K562 (cell line): ENCODE measurements around the gene LRP1B. TPM values are rescaled to one million over a fixed set of nuclear protein-coding genes. Genes with fewer than 3 reads are reported as not detected.

ENCODE experiments used
- ATAC-seq: fragments of 200-7000 bp; cut with Tn5 transposase; 3 replicates; pipeline ENCODE4 v1.9.1; 2020; ENCODE audit warnings: moderate library complexity
- BruUV-seq: library from RNA; stranded (reverse); fragments of 400-500 nt; replicated peaks from 2 replicates; lab custom pipeline; 2021; lab: Mats Ljungman, UMichigan
- CTCF ChIA-PET: fragments of 300-600 bp; formaldehyde crosslinking; extraction: SDS; loops from one replicate; lab custom pipeline; 2021; ENCODE audit warnings: low intra/inter-chr PET ratio; lab: Yijun Ruan, JAX
- POLR2A ChIA-PET: fragments of 300-600, 350-650 bp; sonication (Branson Sonifier 250); formaldehyde crosslinking; extraction: SDS; loops from one replicate; lab custom pipeline; 2021; ENCODE audit warnings: antibody characterized with exemption, inconsistent platforms; lab: Yijun Ruan, JAX
- DNase-seq, 4 experiments: peaks; one replicate each; pipeline versions ENCODE4 v3.0.0 to v3.0.0-alpha.2; 2011 to 2018; ENCODE audit warnings: low spot score in 3 of 4, mixed read lengths in 3 of 4; ENCODE audit errors: extremely low read depth in 1 of 4
- FAIRE-seq: peaks from 2 replicates; lab custom pipeline; 2011; peaks lifted over from hg19 to GRCh38; lab: Jason Lieb, UNC
- H2AFZ ChIP-seq: 2 replicates; pipeline ENCODE4 v1.6.0; 2011; ENCODE audit warnings: low read depth, low read length, control low read depth, inconsistent platforms
- H3K27ac ChIP-seq: fragments of 200-600 bp; 3 replicates; pipeline ENCODE4 v1.8.0; 2011; ENCODE audit warnings: low read depth, mild to moderate bottlenecking, control low read depth, inconsistent platforms, low read length, moderate library complexity, mixed read lengths; ENCODE audit errors: extremely low read depth
- H3K27me3 ChIP-seq, 2 experiments: fragments of 300-600 bp in 1 of 2; 2 replicates in 1 of 2; 3 replicates in 1 of 2; pipeline versions ENCODE4 v1.6.0 to v1.8.0; 2011; ENCODE audit warnings: inconsistent platforms in 2 of 2, low read length in 2 of 2, mild to moderate bottlenecking in 1 of 2, mixed read lengths in 1 of 2, moderate library complexity in 1 of 2; ENCODE audit not compliant: control insufficient read depth in 2 of 2, insufficient read depth in 2 of 2
- H3K36me3 ChIP-seq: fragments of 300-600 bp; 3 replicates; pipeline ENCODE4 v1.8.0; 2011; ENCODE audit warnings: mild to moderate bottlenecking, low read length, inconsistent platforms; ENCODE audit not compliant: control insufficient read depth, insufficient read depth
- H3K4me1 ChIP-seq, 2 experiments: fragments of 200-600 bp in 1 of 2; replicated peaks in 1 of 2; 2 replicates in 1 of 2; 3 replicates in 1 of 2; pipeline versions ENCODE4 v1.5.1 to v1.8.0; 2011; ENCODE audit warnings: inconsistent platforms in 2 of 2, low read length in 2 of 2, mild to moderate bottlenecking in 1 of 2, mixed read lengths in 1 of 2, moderate library complexity in 1 of 2; ENCODE audit not compliant: control insufficient read depth in 2 of 2, insufficient read depth in 2 of 2
- H3K4me2 ChIP-seq: 2 replicates; pipeline ENCODE4 v1.6.1; 2011; ENCODE audit warnings: low read length, control low read depth, inconsistent platforms, mixed read lengths; ENCODE audit not compliant: insufficient read depth
- H3K4me3 ChIP-seq: fragments of 200-600 bp; sonication (generic), shearing (Covaris generic); 2 replicates; pipeline ENCODE4 v1.5.1; 2016; ENCODE audit warnings: control low read depth, inconsistent platforms
- H3K79me2 ChIP-seq: fragments of 200-600 bp; 3 replicates; pipeline ENCODE4 v1.8.0; 2011; ENCODE audit warnings: low read length, inconsistent platforms; ENCODE audit not compliant: control insufficient read depth, insufficient read depth
- H3K9ac ChIP-seq, 2 experiments: 2 replicates each; pipeline versions ENCODE4 v1.6.0 to v1.6.1; 2011; ENCODE audit warnings: low read depth in 2 of 2, low read length in 2 of 2, control low read depth in 1 of 2, inconsistent platforms in 1 of 2, mild to moderate bottlenecking in 1 of 2, mixed read lengths in 1 of 2; ENCODE audit not compliant: insufficient read depth in 1 of 2
- H3K9me1 ChIP-seq: one replicate; pipeline ENCODE4 v1.6.0; 2011; ENCODE audit warnings: inconsistent platforms, mild to moderate bottlenecking, low read length, moderate library complexity; ENCODE audit not compliant: control insufficient read depth, insufficient read depth
- H3K9me3 ChIP-seq: replicated peaks from 2 replicates; pipeline ENCODE4 v1.5.1; 2011; ENCODE audit warnings: low read depth, low read length, inconsistent platforms; ENCODE audit not compliant: control insufficient read depth, insufficient read depth
- H4K20me1 ChIP-seq: replicated peaks from 2 replicates; pipeline ENCODE4 v1.6.1; 2011; ENCODE audit warnings: low read length, inconsistent platforms, mixed read lengths; ENCODE audit not compliant: control insufficient read depth, insufficient read depth
- CBFA2T3 ChIP-seq: fragments of 450-650 bp; IDR thresholded peaks from 2 replicates; pipeline ENCODE4 v1.6.1; 2017
- CHCHD3 ChIP-seq: fragments of 250-450 bp; sonication (Bioruptor Pico); IDR thresholded peaks from 2 replicates; pipeline ENCODE4 v2.1.2; 2022; ENCODE audit warnings: mild to moderate bottlenecking
- HDAC8 ChIP-seq: fragments of 450-650 bp; IDR thresholded peaks from 2 replicates; pipeline ENCODE4 v1.6.1; 2016; ENCODE audit warnings: mild to moderate bottlenecking, missing genetic modification characterization, moderate library complexity, missing compliant biosample characterization
- HMG20B ChIP-seq: fragments of 250-450 bp; sonication (Bioruptor Pico); IDR thresholded peaks from 2 replicates; pipeline ENCODE4 v1.5.0; 2021; ENCODE audit warnings: mild to moderate bottlenecking
- ILF3 ChIP-seq: fragments of 450-650 bp; IDR thresholded peaks from 2 replicates; pipeline ENCODE4 v1.6.1; 2018; ENCODE audit warnings: antibody characterized with exemption, mild to moderate bottlenecking, moderate library complexity, borderline replicate concordance
- MXI1 ChIP-seq: IDR thresholded peaks from 2 replicates; pipeline ENCODE4 v1.6.1; 2011; ENCODE audit warnings: low read depth, mild to moderate bottlenecking, improper control_type of control experiment, low read length
- PHTF2 ChIP-seq: fragments of 250-450 bp; sonication (Bioruptor Pico); IDR thresholded peaks from 2 replicates; pipeline ENCODE4 v1.5.0; 2021; ENCODE audit warnings: mild to moderate bottlenecking
- SMARCA4 ChIP-seq: fragments of 450-650 bp; IDR thresholded peaks from 2 replicates; pipeline ENCODE4 v1.6.1; 2016
- TGIF2 ChIP-seq: sonication (generic); formaldehyde crosslinking; IDR thresholded peaks from 2 replicates; pipeline ENCODE4 v1.8.1; 2022; ENCODE audit warnings: mild to moderate bottlenecking, missing genetic modification reagents, moderate library complexity
- THAP7 ChIP-seq: fragments of 250-450 bp; sonication (Bioruptor Pico); IDR thresholded peaks from 2 replicates; pipeline ENCODE4 v1.5.0; 2021
- XRCC5 ChIP-seq: fragments of 200-400 bp; formaldehyde crosslinking; IDR thresholded peaks from 2 replicates; pipeline ENCODE4 v1.6.1; 2017; ENCODE audit warnings: low read depth, mild to moderate bottlenecking, low read length
- ZNF146 ChIP-seq: IDR thresholded peaks from one replicate; pipeline ENCODE4 v1.6.1; 2018; ENCODE audit warnings: missing compliant biosample characterization; ENCODE audit not compliant: unreplicated experiment
- ZNF274 ChIP-seq: IDR thresholded peaks from 2 replicates; pipeline ENCODE4 v1.6.1; 2011; ENCODE audit warnings: low read depth, mild to moderate bottlenecking, low read length, moderate library complexity, borderline replicate concordance
- ZSCAN32 ChIP-seq: fragments of 450-650 bp; formaldehyde crosslinking; IDR thresholded peaks from 2 replicates; pipeline ENCODE4 v1.4.0; 2020; ENCODE audit warnings: mild to moderate bottlenecking, moderate library complexity
- WGBS: fragments of 100-300 bp; shearing (Covaris generic); methylation state at CpG from one replicate; pipeline ENCODE4 v1.1.6; 2016; ENCODE audit warnings: low coverage, mixed read lengths; ENCODE audit not compliant: insufficient coverage; ENCODE audit errors: missing lambda C conversion rate; 5-methylcytosine and 5-hydroxymethylcytosine counted together
- in situ Hi-C: fragments of 300-500 bp; cut with MboI; formaldehyde crosslinking; loops from 4 replicates; pipeline ENCODE4 v1.15.0; 2018; ENCODE audit warnings: inconsistent platforms, mixed read lengths
- intact Hi-C: fragments of 100-400 bp; cut with micrococcal nuclease; formaldehyde crosslinking; loops from 2 replicates; pipeline ENCODE4 v1.14.2; 2022
- polyA plus RNA-seq, 8 experiments: library from polyadenylated mRNA; depleted of rRNA in 4 of 8; stranded (reverse) in 5 of 8; unstranded in 3 of 8; fragments of >200 nt; fragmentation: Nextera tagmentation in 2 of 8; fragmentation: Illumina TruSeq in 1 of 8; extraction: Ambion mirVana in 2 of 8; extraction: Trizol in 1 of 8; gene quantifications; 2 replicates each; pipeline versions ENCODE4 v1.2.1 to v1.2.3, GENCODE V29; 2011 to 2014; ENCODE audit warnings: inconsistent platforms in 1 of 8, missing spikeins in 1 of 8
- total RNA-seq, 7 experiments: library from RNA; depleted of rRNA in 6 of 7; stranded (reverse); fragments of >200 nt in 6 of 7; fragmentation: Illumina TruSeq in 2 of 7; extraction: Trizol in 2 of 7; gene quantifications; 2 replicates each; pipeline versions ENCODE4 v1.2.1 to v1.2.3, GENCODE V29; 2011 to 2021; ENCODE audit warnings: low replicate concordance in 1 of 7
- TF ChIP-seq, protein P1 (sequence below): sonication (generic); formaldehyde crosslinking; IDR thresholded peaks from 2 replicates; pipeline ENCODE4 v1.8.0; 2022; ENCODE audit warnings: mild to moderate bottlenecking, missing genetic modification reagents
- TF ChIP-seq, protein P2 (sequence below): fragments of 450-650 bp; IDR thresholded peaks from 2 replicates; pipeline ENCODE4 v1.6.1; 2016; ENCODE audit warnings: antibody characterized with exemption
- TF ChIP-seq, protein P3 (sequence below): fragments of 450-650 bp; conservative IDR thresholded peaks from 2 replicates; pipeline ENCODE4 v1.6.1; 2016; ENCODE audit warnings: missing genetic modification characterization, low read depth, mild to moderate bottlenecking, missing compliant biosample characterization, moderate library complexity

The LRP1B gene
- total and polyA plus RNA-seq, 9 of the 15 experiments (the other 6 are each of a cell fraction or from before 2014, with no cell fraction given) = not detected

GRCh38 chr2:140376686-140377085, 1754.1 kb downstream of the LRP1B start:
- H3K9ac ChIP-seq = no peak overlapping the region
- no peaks in the 10 kb centered on the region for H3K36me3 ChIP-seq
- WGBS = 0% methylated on average over 5 of the region's 5 CpGs
- no peaks in the 10 kb centered on the region for H3K27me3 ChIP-seq
- H2AFZ ChIP-seq = no peak overlapping the region
- DNase-seq (no peak), FAIRE-seq (no peak), ATAC-seq (no peak)
- H3K27ac ChIP-seq = no peak overlapping the region
- CTCF ChIA-PET = no interaction called here
- H3K4me3 ChIP-seq = no peak overlapping the region
- in situ Hi-C loops = no loop called here
- intact Hi-C loops = no loop called here
- no peaks in the 10 kb centered on the region for H3K4me1 ChIP-seq
- H4K20me1 ChIP-seq = no peaks in the 10 kb centered on the region
- no peaks in the 10 kb centered on the region for H3K9me3 ChIP-seq
- TF ChIP-seq PHTF2 (CRISPR knock-in tag) (no peak), TGIF2 (no peak), CHCHD3 (CRISPR knock-in tag) (no peak), MXI1 (no peak), THAP7 (CRISPR knock-in tag) (no peak), HMG20B (CRISPR knock-in tag) (no peak), SMARCA4 (no peak), HDAC8 (tag) (no peak), CBFA2T3 (no peak), ILF3 (no peak), ZNF274 (no peak), ZNF146 (CRISPR knock-in tag) (no peak), XRCC5 (no peak), ZSCAN32 (CRISPR knock-in tag) (no peak)
- TF ChIP-seq, protein P1, sequence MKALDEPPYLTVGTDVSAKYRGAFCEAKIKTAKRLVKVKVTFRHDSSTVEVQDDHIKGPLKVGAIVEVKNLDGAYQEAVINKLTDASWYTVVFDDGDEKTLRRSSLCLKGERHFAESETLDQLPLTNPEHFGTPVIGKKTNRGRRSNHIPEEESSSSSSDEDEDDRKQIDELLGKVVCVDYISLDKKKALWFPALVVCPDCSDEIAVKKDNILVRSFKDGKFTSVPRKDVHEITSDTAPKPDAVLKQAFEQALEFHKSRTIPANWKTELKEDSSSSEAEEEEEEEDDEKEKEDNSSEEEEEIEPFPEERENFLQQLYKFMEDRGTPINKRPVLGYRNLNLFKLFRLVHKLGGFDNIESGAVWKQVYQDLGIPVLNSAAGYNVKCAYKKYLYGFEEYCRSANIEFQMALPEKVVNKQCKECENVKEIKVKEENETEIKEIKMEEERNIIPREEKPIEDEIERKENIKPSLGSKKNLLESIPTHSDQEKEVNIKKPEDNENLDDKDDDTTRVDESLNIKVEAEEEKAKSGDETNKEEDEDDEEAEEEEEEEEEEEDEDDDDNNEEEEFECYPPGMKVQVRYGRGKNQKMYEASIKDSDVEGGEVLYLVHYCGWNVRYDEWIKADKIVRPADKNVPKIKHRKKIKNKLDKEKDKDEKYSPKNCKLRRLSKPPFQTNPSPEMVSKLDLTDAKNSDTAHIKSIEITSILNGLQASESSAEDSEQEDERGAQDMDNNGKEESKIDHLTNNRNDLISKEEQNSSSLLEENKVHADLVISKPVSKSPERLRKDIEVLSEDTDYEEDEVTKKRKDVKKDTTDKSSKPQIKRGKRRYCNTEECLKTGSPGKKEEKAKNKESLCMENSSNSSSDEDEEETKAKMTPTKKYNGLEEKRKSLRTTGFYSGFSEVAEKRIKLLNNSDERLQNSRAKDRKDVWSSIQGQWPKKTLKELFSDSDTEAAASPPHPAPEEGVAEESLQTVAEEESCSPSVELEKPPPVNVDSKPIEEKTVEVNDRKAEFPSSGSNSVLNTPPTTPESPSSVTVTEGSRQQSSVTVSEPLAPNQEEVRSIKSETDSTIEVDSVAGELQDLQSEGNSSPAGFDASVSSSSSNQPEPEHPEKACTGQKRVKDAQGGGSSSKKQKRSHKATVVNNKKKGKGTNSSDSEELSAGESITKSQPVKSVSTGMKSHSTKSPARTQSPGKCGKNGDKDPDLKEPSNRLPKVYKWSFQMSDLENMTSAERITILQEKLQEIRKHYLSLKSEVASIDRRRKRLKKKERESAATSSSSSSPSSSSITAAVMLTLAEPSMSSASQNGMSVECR (CRISPR knock-in tag) = no peak
- TF ChIP-seq, protein P2, sequence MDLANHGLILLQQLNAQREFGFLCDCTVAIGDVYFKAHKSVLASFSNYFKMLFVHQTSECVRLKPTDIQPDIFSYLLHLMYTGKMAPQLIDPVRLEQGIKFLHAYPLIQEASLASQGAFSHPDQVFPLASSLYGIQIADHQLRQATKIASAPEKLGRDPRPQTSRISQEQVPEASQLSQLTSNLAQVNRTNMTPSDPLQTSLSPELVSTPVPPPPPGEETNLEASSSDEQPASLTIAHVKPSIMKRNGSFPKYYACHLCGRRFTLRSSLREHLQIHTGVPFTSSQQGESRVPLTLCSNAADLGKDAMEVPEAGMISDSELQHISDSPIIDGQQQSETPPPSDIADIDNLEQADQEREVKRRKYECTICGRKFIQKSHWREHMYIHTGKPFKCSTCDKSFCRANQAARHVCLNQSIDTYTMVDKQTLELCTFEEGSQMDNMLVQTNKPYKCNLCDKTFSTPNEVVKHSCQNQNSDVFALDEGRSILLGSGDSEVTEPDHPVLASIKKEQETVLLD = no peak
- TF ChIP-seq, protein P3, sequence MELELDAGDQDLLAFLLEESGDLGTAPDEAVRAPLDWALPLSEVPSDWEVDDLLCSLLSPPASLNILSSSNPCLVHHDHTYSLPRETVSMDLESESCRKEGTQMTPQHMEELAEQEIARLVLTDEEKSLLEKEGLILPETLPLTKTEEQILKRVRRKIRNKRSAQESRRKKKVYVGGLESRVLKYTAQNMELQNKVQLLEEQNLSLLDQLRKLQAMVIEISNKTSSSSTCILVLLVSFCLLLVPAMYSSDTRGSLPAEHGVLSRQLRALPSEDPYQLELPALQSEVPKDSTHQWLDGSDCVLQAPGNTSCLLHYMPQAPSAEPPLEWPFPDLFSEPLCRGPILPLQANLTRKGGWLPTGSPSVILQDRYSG = no peak
- TF ChIP-seq, all 486 proteins: peak for 0
- no TSS peak for BruUV-seq
- Histone ChIP-seq H3K9me1 (no peaks in the 10 kb centered on the region), H3K79me2 (no peaks in the 10 kb centered on the region), H3K4me2 (no peak overlapping the region)
- POLR2A ChIA-PET = no interaction called here
